22Rv1 (cell line): ENCODE results near the gene WNT3A.

Source experiments
- CTCF ChIP-seq: fragments of 450-650 bp; IDR thresholded peaks from 2 replicates; pipeline ENCODE4 v1.5.1; 2017; ENCODE audit warnings: mild to moderate bottlenecking
- ZFX ChIP-seq: fragments of 450-650 bp; IDR thresholded peaks from 2 replicates; pipeline ENCODE4 v1.6.1; 2017; ENCODE audit warnings: antibody characterized with exemption, borderline replicate concordance

DNA sequence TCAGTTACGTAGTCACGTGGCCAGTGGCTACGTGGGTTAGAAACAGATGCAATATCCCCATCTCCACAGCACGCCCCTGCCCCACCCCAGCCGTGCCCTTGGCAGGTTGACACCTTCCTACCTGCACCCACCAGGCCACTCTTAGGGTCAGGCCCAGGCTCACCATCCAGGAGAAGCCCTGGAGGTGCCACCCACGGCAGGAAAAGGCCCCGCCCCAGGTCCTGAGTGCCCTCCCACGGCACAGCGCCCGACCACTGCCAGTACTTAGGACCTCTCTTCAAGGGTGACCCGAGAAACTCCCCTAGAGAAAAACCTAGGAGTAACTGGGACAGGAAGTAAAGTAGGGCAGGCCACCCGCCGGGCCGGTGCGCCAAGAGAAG, 94.8 kb downstream of the WNT3A start:
- TF ChIP-seq CTCF = no peak
- TF ChIP-seq ZFX = no peak
